ENCODE results near the gene GRM2.
A peak's percentile ranks its signal among the peaks of the same experiment; 100 is the strongest.

Gene GRM2

GRCh38 chr3:51680663-51681230, 26.1 kb upstream of the GRM2 start:
- DNase-seq = no peak

- DNase-seq = peak; percentile 49
Observed at GRCh38 chr3:51681453-51681852, 25.4 kb upstream of the GRM2 start.

- peak; percentile 79 for DNase-seq
Observed at GRCh38 chr3:51682079-51682478, 24.8 kb upstream of the GRM2 start.

- no peak for DNase-seq
Observed at GRCh38 chr3:51682526-51682925, 24.3 kb upstream of the GRM2 start.

- no peak for DNase-seq
Observed at GRCh38 chr3:51683566-51683965, 23.3 kb upstream of the GRM2 start.

GRCh38 chr3:51684971-51685751, 21.7 kb upstream of the GRM2 start:
- DNase-seq = peak; percentile 22

- no peak for DNase-seq
Observed at GRCh38 chr3:51686056-51686455, 20.8 kb upstream of the GRM2 start.

GRCh38 chr3:51686512-51687215, 20.2 kb upstream of the GRM2 start:
- DNase-seq = peak; percentile 89

- DNase-seq = no peak
Observed at GRCh38 chr3:51687431-51688205, 19.2 kb upstream of the GRM2 start.

GRCh38 chr3:51688206-51688600, 18.7 kb upstream of the GRM2 start:
- DNase-seq = no peak

GRCh38 chr3:51691021-51691420, 15.8 kb upstream of the GRM2 start:
- DNase-seq = no peak

- no peak for DNase-seq
Observed at GRCh38 chr3:51691949-51692348, 14.9 kb upstream of the GRM2 start.

- DNase-seq = no peak
Observed at GRCh38 chr3:51692980-51693395, 13.9 kb upstream of the GRM2 start.

- no peak for DNase-seq
Observed at GRCh38 chr3:51696954-51697353, 9.9 kb upstream of the GRM2 start.

GRCh38 chr3:51698209-51698608, 8.7 kb upstream of the GRM2 start:
- no peak for DNase-seq

GRCh38 chr3:51700403-51700802, 6.5 kb upstream of the GRM2 start:
- no peak for DNase-seq

- DNase-seq = no peak
Observed at GRCh38 chr3:51702156-51702555, 4.7 kb upstream of the GRM2 start.

- DNase-seq = no peak
Observed at GRCh38 chr3:51703068-51703760, 3.7 kb upstream of the GRM2 start.

- DNase-seq = no peak
Observed at GRCh38 chr3:51703761-51704510, 2.9 kb upstream of the GRM2 start.

GRCh38 chr3:51704511-51704950, 2.3 kb upstream of the GRM2 start:
- no peak for DNase-seq

GRCh38 chr3:51705276-51706020, 1.4 kb upstream of the GRM2 start:
- no peak for DNase-seq
